H9 (cell line): ENCODE data around the gene SOX4. TPM values are rescaled to one million over a fixed set of nuclear protein-coding genes. Genes with fewer than 3 reads are reported as not detected.

ENCODE experiments used
- DNase-seq: peaks from one replicate; pipeline ENCODE4 v3.0.0-alpha.2; 2017
- H2AFZ ChIP-seq: one replicate; pipeline ENCODE4 v1.6.1; 2013; ENCODE audit warnings: mild to moderate bottlenecking, low read length, control low read depth, moderate library complexity
- H2AK5ac ChIP-seq: 2 replicates; pipeline ENCODE4 v1.6.1; 2013; ENCODE audit warnings: low read length, control low read depth, mixed read lengths; ENCODE audit not compliant: insufficient read length
- H2BK120ac ChIP-seq: one replicate; pipeline ENCODE4 v1.6.1; 2013; ENCODE audit warnings: low read depth, mild to moderate bottlenecking, low read length, control low read depth, inconsistent platforms; ENCODE audit not compliant: poor library complexity, severe bottlenecking
- H2BK12ac ChIP-seq: 2 replicates; pipeline ENCODE4 v1.6.1; 2013; ENCODE audit warnings: low read length, control low read depth, mixed read lengths, low read depth; ENCODE audit not compliant: insufficient read length
- H2BK15ac ChIP-seq: 2 replicates; pipeline ENCODE4 v1.6.1; 2013; ENCODE audit warnings: low read depth, low read length, control low read depth
- H2BK20ac ChIP-seq: one replicate; pipeline ENCODE4 v1.6.1; 2013; ENCODE audit warnings: low read depth, mild to moderate bottlenecking, low read length, control low read depth, inconsistent platforms; ENCODE audit not compliant: poor library complexity, severe bottlenecking
- H2BK5ac ChIP-seq: 2 replicates; pipeline ENCODE4 v1.6.1; 2013; ENCODE audit warnings: low read length, control low read depth, mixed read lengths; ENCODE audit not compliant: insufficient read length
- H3K14ac ChIP-seq: 2 replicates; pipeline ENCODE4 v1.6.1; 2013; ENCODE audit warnings: low read length, control low read depth; ENCODE audit not compliant: insufficient read depth
- H3K18ac ChIP-seq: 2 replicates; pipeline ENCODE4 v1.6.1; 2013; ENCODE audit warnings: low read depth, mild to moderate bottlenecking, mixed read lengths, low read length, control low read depth; ENCODE audit not compliant: insufficient read length
- H3K23ac ChIP-seq: 2 replicates; pipeline ENCODE4 v1.6.1; 2013; ENCODE audit warnings: low read length, control low read depth, mixed read lengths, low read depth; ENCODE audit not compliant: insufficient read length
- H3K23me2 ChIP-seq: 2 replicates; pipeline ENCODE4 v1.6.1; 2013; ENCODE audit warnings: low read depth, mild to moderate bottlenecking, mixed read lengths, low read length, control low read depth; ENCODE audit not compliant: insufficient read length, poor library complexity, severe bottlenecking
- H3K27ac ChIP-seq: 2 replicates; pipeline ENCODE4 v1.5.1; 2013; ENCODE audit warnings: low read length, control low read depth, mixed read lengths, low read depth; ENCODE audit not compliant: insufficient read length
- H3K27me3 ChIP-seq: 2 replicates; pipeline ENCODE4 v1.6.1; 2013; ENCODE audit warnings: low read length, control low read depth, inconsistent platforms; ENCODE audit not compliant: insufficient read depth
- H3K4ac ChIP-seq: 2 replicates; pipeline ENCODE4 v1.6.1; 2013; ENCODE audit warnings: low read depth, mild to moderate bottlenecking, control low read depth, inconsistent platforms, low read length, moderate library complexity
- H3K4me1 ChIP-seq: 2 replicates; pipeline ENCODE4 v1.6.1; 2013; ENCODE audit warnings: low read length, control low read depth, inconsistent platforms; ENCODE audit not compliant: insufficient read depth
- H3K4me2 ChIP-seq: 2 replicates; pipeline ENCODE4 v1.6.1; 2013; ENCODE audit warnings: low read length, control low read depth, mixed read lengths; ENCODE audit not compliant: insufficient read length, insufficient read depth
- H3K56ac ChIP-seq: 2 replicates; pipeline ENCODE4 v1.6.1; 2013; ENCODE audit warnings: low read depth, mild to moderate bottlenecking, mixed read lengths, low read length, control low read depth; ENCODE audit not compliant: insufficient read length
- H3K79me1 ChIP-seq: 2 replicates; pipeline ENCODE4 v1.6.1; 2013; ENCODE audit warnings: low read depth, mild to moderate bottlenecking, moderate library complexity, low read length, control low read depth, inconsistent platforms; ENCODE audit not compliant: insufficient read depth, poor library complexity, severe bottlenecking
- H3K79me2 ChIP-seq: 2 replicates; pipeline ENCODE4 v1.6.1; 2013; ENCODE audit warnings: low read length, control low read depth, inconsistent platforms; ENCODE audit not compliant: insufficient read depth
- H3K9ac ChIP-seq: 2 replicates; pipeline ENCODE4 v1.6.1; 2013; ENCODE audit warnings: low read length, control low read depth, mixed read lengths; ENCODE audit not compliant: insufficient read length; ENCODE audit errors: extremely low read depth
- H3K9me3 ChIP-seq: one replicate; pipeline ENCODE4 v1.6.1; 2013; ENCODE audit warnings: low read depth, low read length, inconsistent platforms; ENCODE audit not compliant: control insufficient read depth
- H3T11ph ChIP-seq: one replicate; pipeline ENCODE4 v1.6.1; 2013; ENCODE audit warnings: mild to moderate bottlenecking, low read length, control low read depth, inconsistent platforms
- H4K20me1 ChIP-seq: one replicate; pipeline ENCODE4 v1.6.1; 2013; ENCODE audit not compliant: control insufficient read depth, insufficient read length, insufficient read depth
- H4K5ac ChIP-seq: 2 replicates; pipeline ENCODE4 v1.6.1; 2013; ENCODE audit warnings: low read depth, mild to moderate bottlenecking, mixed read lengths, low read length, control low read depth; ENCODE audit not compliant: insufficient read length
- H4K8ac ChIP-seq: replicated peaks from 2 replicates; pipeline ENCODE4 v1.6.1; 2013; ENCODE audit warnings: low read length, control low read depth, mixed read lengths, low read depth; ENCODE audit not compliant: insufficient read length
- H4K91ac ChIP-seq: 2 replicates; pipeline ENCODE4 v1.6.1; 2013; ENCODE audit warnings: low read depth, mild to moderate bottlenecking, moderate library complexity, mixed read lengths, low read length, control low read depth; ENCODE audit not compliant: insufficient read length
- H3K27ac Mint-ChIP-seq, 3 experiments: 2 replicates in 2 of 3; 3 replicates in 1 of 3; pipeline ENCODE4 v1.8.0; 2020 to 2021; ENCODE audit warnings: mixed read lengths in 3 of 3, mild to moderate bottlenecking in 1 of 3, moderate library complexity in 1 of 3
- H3K27me3 Mint-ChIP-seq: 2 replicates; pipeline ENCODE4 v1.8.0; 2021; ENCODE audit warnings: low read depth, mild to moderate bottlenecking, moderate library complexity, mixed read lengths
- H3K36me3 Mint-ChIP-seq, 3 experiments: 2 replicates in 2 of 3; 3 replicates in 1 of 3; pipeline ENCODE4 v1.8.0; 2020 to 2021; ENCODE audit warnings: low read depth in 3 of 3, mixed read lengths in 3 of 3; ENCODE audit not compliant: insufficient read depth in 1 of 3
- H3K4me1 Mint-ChIP-seq, 2 experiments: 2 replicates each; pipeline ENCODE4 v1.8.0; 2020; ENCODE audit warnings: mixed read lengths in 2 of 2
- H3K4me3 Mint-ChIP-seq, 2 experiments: 2 replicates in 1 of 2; 3 replicates in 1 of 2; pipeline ENCODE4 v1.8.0; 2020 to 2021; ENCODE audit warnings: mild to moderate bottlenecking in 2 of 2, mixed read lengths in 2 of 2, moderate library complexity in 1 of 2
- H3K9me3 Mint-ChIP-seq, 2 experiments: 2 replicates in 1 of 2; 3 replicates in 1 of 2; pipeline ENCODE4 v1.8.0; 2020; ENCODE audit warnings: mild to moderate bottlenecking in 2 of 2, mixed read lengths in 2 of 2, moderate library complexity in 1 of 2
- WGBS: extraction: QIAGEN DNeasy Blood & Tissue Kit; methylation state at CpG from one replicate; pipeline ENCODE4 v1.1.7; 2013; ENCODE audit warnings: missing lambda C conversion rate, low lambda C conversion rate, mixed read lengths; ENCODE audit not compliant: insufficient read length; ENCODE audit errors: extremely low coverage; 5-methylcytosine and 5-hydroxymethylcytosine counted together
- total RNA-seq: library from RNA; stranded (reverse); gene quantifications from 2 replicates; pipeline ENCODE4 v1.2.1, GENCODE V29; 2021
- TF ChIP-seq, protein P1 (sequence below): fragments of 200-600 bp; sonication (generic); conservative IDR thresholded peaks from 3 replicates; pipeline ENCODE4 v1.8.0; 2021; ENCODE audit warnings: antibody characterized with exemption, mild to moderate bottlenecking

SOX4 gene
- total RNA-seq, 1 experiment from 2014 or later, result 108 TPM

DNA sequence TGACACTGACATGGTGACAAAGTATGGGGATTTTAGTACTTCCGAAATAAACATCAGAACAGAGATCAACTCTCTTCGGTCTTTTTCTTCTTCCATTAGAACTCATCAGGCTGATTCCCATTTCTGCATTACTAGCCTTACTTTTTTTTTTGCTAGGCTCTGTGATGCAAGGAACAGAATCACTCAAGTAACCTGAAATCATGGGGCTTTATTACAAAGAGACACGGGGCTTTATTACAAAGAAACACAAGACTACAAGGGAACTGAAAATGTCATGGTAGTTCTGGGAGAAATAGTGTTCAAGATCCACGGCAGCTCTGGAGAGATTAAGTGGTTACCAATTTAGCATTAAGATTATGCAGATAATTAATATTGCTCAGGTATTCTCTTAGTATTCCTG lies 11.6 kb downstream of the SOX4 start:
- H3K9me3 Mint-ChIP-seq, result no peaks in the 10 kb centered on the region
- no peak overlapping the region for H2BK5ac ChIP-seq
- H2BK12ac ChIP-seq, result no peak overlapping the region
- no peak overlapping the region for H3K4me2 ChIP-seq
- H3K18ac ChIP-seq, result no peak overlapping the region
- no peak overlapping the region for H3K56ac ChIP-seq
- H3K4me1 ChIP-seq, result peaks cover 5% of the 10 kb centered on the region; the same call in 1 of the 2 replicates
- no peaks in the 10 kb centered on the region for H3K79me1 ChIP-seq
- no peak overlapping the region for H3K14ac ChIP-seq
- H3K27ac Mint-ChIP-seq, result 0 out of 7 replicates have a peak overlapping the region, but pooled peaks of 1 of the 3 experiments have one; percentile 14
- H4K20me1 ChIP-seq, result no peaks in the 10 kb centered on the region
- H3K23ac ChIP-seq, result no peak overlapping the region
- H3K9ac ChIP-seq, result no peak overlapping the region
- no peak overlapping the region for H4K8ac ChIP-seq
- no peak overlapping the region for H2BK20ac ChIP-seq
- no peaks in the 10 kb centered on the region for H3K27me3 Mint-ChIP-seq
- no CpG with 5 or more reads among the region's 4 CpGs for WGBS
- no peak overlapping the region for H4K91ac ChIP-seq
- H2BK120ac ChIP-seq, result no peak overlapping the region
- no peak overlapping the region for H2AK5ac ChIP-seq
- no peak overlapping the region for H2BK15ac ChIP-seq
- no peak overlapping the region for H3K4me3 Mint-ChIP-seq
- peaks cover 4 to 13% (median 4%) of the 10 kb centered on the region in 3 experiments; a peak in 6 of 7 replicates for H3K36me3 Mint-ChIP-seq
- H3K27me3 ChIP-seq, result no peaks in the 10 kb centered on the region
- H3K4me1 Mint-ChIP-seq, result peaks cover 25 to 27% of the 10 kb centered on the region in 2 experiments
- DNase-seq, result no peak
- no peak overlapping the region for H3K4ac ChIP-seq
- H3K9me3 ChIP-seq, result no peaks in the 10 kb centered on the region
- no peak overlapping the region for H2AFZ ChIP-seq
- H3K27ac ChIP-seq, result no peak overlapping the region
- no peak overlapping the region for H4K5ac ChIP-seq
- H3K23me2 ChIP-seq, result no peaks in the 10 kb centered on the region
- no peaks in the 10 kb centered on the region for H3K79me2 ChIP-seq
- TF ChIP-seq, protein P1, sequence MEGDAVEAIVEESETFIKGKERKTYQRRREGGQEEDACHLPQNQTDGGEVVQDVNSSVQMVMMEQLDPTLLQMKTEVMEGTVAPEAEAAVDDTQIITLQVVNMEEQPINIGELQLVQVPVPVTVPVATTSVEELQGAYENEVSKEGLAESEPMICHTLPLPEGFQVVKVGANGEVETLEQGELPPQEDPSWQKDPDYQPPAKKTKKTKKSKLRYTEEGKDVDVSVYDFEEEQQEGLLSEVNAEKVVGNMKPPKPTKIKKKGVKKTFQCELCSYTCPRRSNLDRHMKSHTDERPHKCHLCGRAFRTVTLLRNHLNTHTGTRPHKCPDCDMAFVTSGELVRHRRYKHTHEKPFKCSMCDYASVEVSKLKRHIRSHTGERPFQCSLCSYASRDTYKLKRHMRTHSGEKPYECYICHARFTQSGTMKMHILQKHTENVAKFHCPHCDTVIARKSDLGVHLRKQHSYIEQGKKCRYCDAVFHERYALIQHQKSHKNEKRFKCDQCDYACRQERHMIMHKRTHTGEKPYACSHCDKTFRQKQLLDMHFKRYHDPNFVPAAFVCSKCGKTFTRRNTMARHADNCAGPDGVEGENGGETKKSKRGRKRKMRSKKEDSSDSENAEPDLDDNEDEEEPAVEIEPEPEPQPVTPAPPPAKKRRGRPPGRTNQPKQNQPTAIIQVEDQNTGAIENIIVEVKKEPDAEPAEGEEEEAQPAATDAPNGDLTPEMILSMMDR, result no peak
- H3T11ph ChIP-seq, result no peak overlapping the region
